Measurements from ENCODE around the gene SNX1.
A peak's percentile ranks its signal among the peaks of the same experiment; 100 is the strongest.
"Not testable (repeated sequence)": the region's sequence is repeated elsewhere in the genome, so short reads cannot be mapped to it uniquely, and the experiment has no call there.

SNX1 gene

GRCh38 chr15:64073496-64073895 is 22.3 kb upstream of the SNX1 start:
- FAIRE-seq = not testable (repeated sequence)

- FAIRE-seq = no peak
Observed at GRCh38 chr15:64082757-64083156, 13.0 kb upstream of the SNX1 start.

GRCh38 chr15:64089543-64090280 is 6.1 kb upstream of the SNX1 start:
- FAIRE-seq = no peak

- FAIRE-seq = no peak
Observed at GRCh38 chr15:64090527-64090926, 5.3 kb upstream of the SNX1 start.

GRCh38 chr15:64092075-64092820 is 3.5 kb upstream of the SNX1 start:
- FAIRE-seq = no peak

- no peak for FAIRE-seq
Observed at GRCh38 chr15:64092864-64093626, 2.7 kb upstream of the SNX1 start.

- FAIRE-seq = peak; percentile 72
Observed at GRCh38 chr15:64093627-64094417, 2.0 kb upstream of the SNX1 start, which contains the start of gene CIAO2A. TSS of gene CIAO2A (minus strand) at chr15:64093838. CDS start at chr15:64093768, 70 bp downstream.

GRCh38 chr15:64095431-64095794 is 369 bp upstream of the SNX1 start:
- FAIRE-seq = no peak

GRCh38 chr15:64096668-64097384 is 1.0 kb downstream of the SNX1 start:
- FAIRE-seq = no peak

GRCh38 chr15:64099379-64099778 is 3.6 kb downstream of the SNX1 start:
- FAIRE-seq = no peak

GRCh38 chr15:64100958-64101357 is 5.2 kb downstream of the SNX1 start:
- FAIRE-seq = no peak

GRCh38 chr15:64102497-64102896 is 6.7 kb downstream of the SNX1 start:
- no peak for FAIRE-seq

GRCh38 chr15:64105113-64105704 is 9.4 kb downstream of the SNX1 start:
- FAIRE-seq = no peak

- no peak for FAIRE-seq
Observed at GRCh38 chr15:64107337-64107736, 11.6 kb downstream of the SNX1 start.

- FAIRE-seq = not testable (repeated sequence)
Observed at GRCh38 chr15:64110108-64110701, 14.4 kb downstream of the SNX1 start.

- FAIRE-seq = no peak
Observed at GRCh38 chr15:64110950-64111678, 15.3 kb downstream of the SNX1 start.

GRCh38 chr15:64111679-64112050 is 15.9 kb downstream of the SNX1 start:
- no peak for FAIRE-seq

GRCh38 chr15:64112073-64112772 is 16.4 kb downstream of the SNX1 start:
- no peak for FAIRE-seq

GRCh38 chr15:64112904-64113303 is 17.1 kb downstream of the SNX1 start:
- FAIRE-seq = no peak

Data from colon (tissue), 2 donors.